22Rv1 (cell line): ENCODE data around the gene GTSF1L.

Source experiments
- CTCF ChIP-seq: fragments of 450-650 bp; IDR thresholded peaks from 2 replicates; pipeline ENCODE4 v1.5.1; 2017; ENCODE audit warnings: mild to moderate bottlenecking
- ZFX ChIP-seq: fragments of 450-650 bp; IDR thresholded peaks from 2 replicates; pipeline ENCODE4 v1.6.1; 2017; ENCODE audit warnings: antibody characterized with exemption, borderline replicate concordance

- TF ChIP-seq ZFX (no peak), CTCF (no peak)
Observed at GRCh38 chr20:43752561-43753301, 25.9 kb upstream of the GTSF1L start.
